Activated CD8-positive, alpha-beta memory T cell treated with anti-CD3 and anti-CD28 coated beads for 4 hours (primary cell): ENCODE data around the gene KREMEN2.
A peak's percentile ranks its signal among the peaks of the same experiment; 100 is the strongest.

Source experiments
- DNase-seq, 2 donors: peaks; one replicate each; pipeline ENCODE4 v3.0.0-alpha.2; 2020; ENCODE audit warnings: low read depth in 2 of 2

Gene KREMEN2

GRCh38 chr16:2964475-2965336 lies 631 bp downstream of the KREMEN2 start:
- DNase-seq: no peak

GRCh38 chr16:2966043-2966807 lies 2.1 kb downstream of the KREMEN2 start:
- no peak for DNase-seq

GRCh38 chr16:2966808-2967191 lies 2.7 kb downstream of the KREMEN2 start:
- no peak for DNase-seq

GRCh38 chr16:2967211-2967631 lies 3.1 kb downstream of the KREMEN2 start:
- DNase-seq: no peak

- no peak for DNase-seq
Observed at GRCh38 chr16:2967721-2968161, 3.7 kb downstream of the KREMEN2 start.

- DNase-seq: no peak
Observed at GRCh38 chr16:2968368-2968737, 4.3 kb downstream of the KREMEN2 start.

GRCh38 chr16:2968738-2969544 lies 4.9 kb downstream of the KREMEN2 start, which contains the start of gene PAQR4:
PAQR4 (plus strand) TSS chr16:2969348; CDS start chr16:2969675, 327 bp downstream.
- DNase-seq: peak; percentile 48 to 54

- DNase-seq: peak in 1 of 2 donors; percentile 32
Observed at GRCh38 chr16:2969545-2970521, 5.8 kb downstream of the KREMEN2 start.

- no peak for DNase-seq
Observed at GRCh38 chr16:2970563-2970962, 6.5 kb downstream of the KREMEN2 start.

GRCh38 chr16:2971134-2971984 lies 7.3 kb downstream of the KREMEN2 start:
- DNase-seq: no peak

GRCh38 chr16:2971985-2972784 lies 8.1 kb downstream of the KREMEN2 start:
- DNase-seq: no peak

- DNase-seq: no peak
Observed at GRCh38 chr16:2973093-2973492, 9.0 kb downstream of the KREMEN2 start.

- DNase-seq: no peak
Observed at GRCh38 chr16:2973605-2974318, 9.7 kb downstream of the KREMEN2 start.

- no peak for DNase-seq
Observed at GRCh38 chr16:2974319-2975056, 10.4 kb downstream of the KREMEN2 start.

GRCh38 chr16:2975161-2975795 lies 11.2 kb downstream of the KREMEN2 start:
- DNase-seq: no peak

- no peak for DNase-seq
Observed at GRCh38 chr16:2976201-2976600, 12.1 kb downstream of the KREMEN2 start.

- DNase-seq: no peak
Observed at GRCh38 chr16:2976673-2977072, 12.6 kb downstream of the KREMEN2 start.
